ENCODE data around the gene FST.

DNA sequence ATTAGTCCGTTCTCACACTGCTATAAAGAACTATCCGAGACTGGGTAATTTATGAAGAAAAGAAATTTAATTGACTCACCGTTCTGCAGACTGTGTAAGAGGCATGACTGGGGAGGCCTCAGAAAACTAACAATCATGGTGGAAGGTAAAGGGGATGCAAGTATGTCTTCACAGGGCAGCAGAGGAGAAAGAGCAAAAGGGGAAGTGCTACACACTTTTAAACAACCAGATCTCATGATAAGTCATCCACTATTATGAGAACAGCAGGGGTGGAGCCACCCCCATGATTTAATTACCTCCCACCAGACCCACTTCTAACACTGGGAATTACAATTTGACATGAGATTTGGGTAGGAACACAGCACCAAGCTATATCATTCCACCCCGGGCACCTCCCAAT lies 26.6 kb downstream of the FST start:
- TF ChIP-seq, protein P1, sequence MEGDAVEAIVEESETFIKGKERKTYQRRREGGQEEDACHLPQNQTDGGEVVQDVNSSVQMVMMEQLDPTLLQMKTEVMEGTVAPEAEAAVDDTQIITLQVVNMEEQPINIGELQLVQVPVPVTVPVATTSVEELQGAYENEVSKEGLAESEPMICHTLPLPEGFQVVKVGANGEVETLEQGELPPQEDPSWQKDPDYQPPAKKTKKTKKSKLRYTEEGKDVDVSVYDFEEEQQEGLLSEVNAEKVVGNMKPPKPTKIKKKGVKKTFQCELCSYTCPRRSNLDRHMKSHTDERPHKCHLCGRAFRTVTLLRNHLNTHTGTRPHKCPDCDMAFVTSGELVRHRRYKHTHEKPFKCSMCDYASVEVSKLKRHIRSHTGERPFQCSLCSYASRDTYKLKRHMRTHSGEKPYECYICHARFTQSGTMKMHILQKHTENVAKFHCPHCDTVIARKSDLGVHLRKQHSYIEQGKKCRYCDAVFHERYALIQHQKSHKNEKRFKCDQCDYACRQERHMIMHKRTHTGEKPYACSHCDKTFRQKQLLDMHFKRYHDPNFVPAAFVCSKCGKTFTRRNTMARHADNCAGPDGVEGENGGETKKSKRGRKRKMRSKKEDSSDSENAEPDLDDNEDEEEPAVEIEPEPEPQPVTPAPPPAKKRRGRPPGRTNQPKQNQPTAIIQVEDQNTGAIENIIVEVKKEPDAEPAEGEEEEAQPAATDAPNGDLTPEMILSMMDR (IDR thresholded peaks at IDR 0.05): no peak
- TF ChIP-seq POLR2A (IDR thresholded peaks at IDR 0.05): no peak
